Upper lobe of right lung (tissue), 1 donor: ENCODE measurements around the gene PLA2G1B. TPM values are rescaled to one million over a fixed set of nuclear protein-coding genes. Genes with fewer than 3 reads are reported as not detected.
"Not testable (repeated sequence)": the region's sequence is repeated elsewhere in the genome, so short reads cannot be mapped to it uniquely, and the experiment has no call there.

Experiments used
- ATAC-seq: fragments of 200-7000 bp; cut with Tn5 transposase; one replicate; pipeline ENCODE4 v1.9.1; 2020; ENCODE audit warnings: mild to moderate bottlenecking, moderate library complexity
- DNase-seq: peaks from one replicate; pipeline ENCODE4 v3.0.0-alpha.2; 2020
- H3K27ac ChIP-seq: fragments of 200-600 bp; one replicate; pipeline ENCODE4 v1.8.0; 2022
- H3K27me3 ChIP-seq: fragments of 200-600 bp; one replicate; pipeline ENCODE4 v1.8.0; 2022; ENCODE audit warnings: mild to moderate bottlenecking
- H3K36me3 ChIP-seq: fragments of 200-600 bp; one replicate; pipeline ENCODE4 v1.8.0; 2022
- H3K4me1 ChIP-seq: fragments of 200-600 bp; one replicate; pipeline ENCODE4 v1.8.0; 2022
- H3K4me3 ChIP-seq: fragments of 200-600 bp; one replicate; pipeline ENCODE4 v1.8.0; 2022; ENCODE audit warnings: mild to moderate bottlenecking
- H3K9me3 ChIP-seq: fragments of 200-600 bp; one replicate; pipeline ENCODE4 v1.8.0; 2022
- intact Hi-C: fragments of 100-400 bp; cut with DNase I; formaldehyde crosslinking; loops from one replicate; pipeline ENCODE4 v1.11.0; 2022
- total RNA-seq: library from RNA; stranded (reverse); fragmentation: NEBNext Ultra II Directional; extraction: Animal tissue kit (Norgen Biotek cat#: 25700); gene quantifications from one replicate; pipeline ENCODE4 v1.2.1, GENCODE V29; 2021
- TF ChIP-seq, protein P1 (sequence below): fragments of 200-600 bp; IDR thresholded peaks from one replicate; pipeline ENCODE4 v1.8.0; 2022; ENCODE audit warnings: antibody characterized with exemption
- donor health status: DM: no; HTN: yes; CAD: no; lungs with severe emphysema.

Gene PLA2G1B
- total RNA-seq, 1 donor from 2014 or later, result 62.2 TPM

DNA sequence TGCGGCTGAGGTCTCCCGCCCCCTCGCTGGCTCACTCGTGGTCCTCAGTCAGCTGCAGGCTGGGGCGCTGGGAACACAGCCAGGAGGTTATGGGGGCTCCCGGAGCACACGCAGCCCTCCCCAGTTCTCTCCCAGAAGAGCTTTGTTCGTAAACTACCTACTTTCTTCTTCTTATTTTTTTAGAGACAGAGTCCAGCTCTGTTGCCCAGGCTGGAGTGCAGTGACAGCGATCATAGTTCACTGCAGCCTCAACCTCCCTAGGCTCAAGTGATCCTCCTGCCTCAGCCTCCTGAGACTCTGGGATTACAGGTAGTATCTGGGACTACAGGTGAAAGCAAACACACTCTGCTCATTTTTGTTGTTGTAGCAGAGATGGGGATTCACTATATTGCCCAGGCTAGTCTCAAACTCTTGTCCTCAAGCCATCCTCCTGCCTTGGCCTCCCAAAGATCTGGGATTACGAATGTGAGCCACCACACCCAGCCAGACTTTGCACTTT is 15.5 kb upstream of the PLA2G1B start:
- no peak for ATAC-seq
- intact Hi-C loops, result no loop called here
- Histone ChIP-seq H3K9me3 (no peaks in the 10 kb centered on the region), H3K4me1 (no peaks in the 10 kb centered on the region), H3K27ac (no peak overlapping the region), H3K27me3 (peaks cover 5% of the 10 kb centered on the region), H3K36me3 (no peaks in the 10 kb centered on the region), H3K4me3 (no peak overlapping the region)
- TF ChIP-seq, protein P1, sequence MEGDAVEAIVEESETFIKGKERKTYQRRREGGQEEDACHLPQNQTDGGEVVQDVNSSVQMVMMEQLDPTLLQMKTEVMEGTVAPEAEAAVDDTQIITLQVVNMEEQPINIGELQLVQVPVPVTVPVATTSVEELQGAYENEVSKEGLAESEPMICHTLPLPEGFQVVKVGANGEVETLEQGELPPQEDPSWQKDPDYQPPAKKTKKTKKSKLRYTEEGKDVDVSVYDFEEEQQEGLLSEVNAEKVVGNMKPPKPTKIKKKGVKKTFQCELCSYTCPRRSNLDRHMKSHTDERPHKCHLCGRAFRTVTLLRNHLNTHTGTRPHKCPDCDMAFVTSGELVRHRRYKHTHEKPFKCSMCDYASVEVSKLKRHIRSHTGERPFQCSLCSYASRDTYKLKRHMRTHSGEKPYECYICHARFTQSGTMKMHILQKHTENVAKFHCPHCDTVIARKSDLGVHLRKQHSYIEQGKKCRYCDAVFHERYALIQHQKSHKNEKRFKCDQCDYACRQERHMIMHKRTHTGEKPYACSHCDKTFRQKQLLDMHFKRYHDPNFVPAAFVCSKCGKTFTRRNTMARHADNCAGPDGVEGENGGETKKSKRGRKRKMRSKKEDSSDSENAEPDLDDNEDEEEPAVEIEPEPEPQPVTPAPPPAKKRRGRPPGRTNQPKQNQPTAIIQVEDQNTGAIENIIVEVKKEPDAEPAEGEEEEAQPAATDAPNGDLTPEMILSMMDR, result no peak
- DNase-seq, result no peak

DNA sequence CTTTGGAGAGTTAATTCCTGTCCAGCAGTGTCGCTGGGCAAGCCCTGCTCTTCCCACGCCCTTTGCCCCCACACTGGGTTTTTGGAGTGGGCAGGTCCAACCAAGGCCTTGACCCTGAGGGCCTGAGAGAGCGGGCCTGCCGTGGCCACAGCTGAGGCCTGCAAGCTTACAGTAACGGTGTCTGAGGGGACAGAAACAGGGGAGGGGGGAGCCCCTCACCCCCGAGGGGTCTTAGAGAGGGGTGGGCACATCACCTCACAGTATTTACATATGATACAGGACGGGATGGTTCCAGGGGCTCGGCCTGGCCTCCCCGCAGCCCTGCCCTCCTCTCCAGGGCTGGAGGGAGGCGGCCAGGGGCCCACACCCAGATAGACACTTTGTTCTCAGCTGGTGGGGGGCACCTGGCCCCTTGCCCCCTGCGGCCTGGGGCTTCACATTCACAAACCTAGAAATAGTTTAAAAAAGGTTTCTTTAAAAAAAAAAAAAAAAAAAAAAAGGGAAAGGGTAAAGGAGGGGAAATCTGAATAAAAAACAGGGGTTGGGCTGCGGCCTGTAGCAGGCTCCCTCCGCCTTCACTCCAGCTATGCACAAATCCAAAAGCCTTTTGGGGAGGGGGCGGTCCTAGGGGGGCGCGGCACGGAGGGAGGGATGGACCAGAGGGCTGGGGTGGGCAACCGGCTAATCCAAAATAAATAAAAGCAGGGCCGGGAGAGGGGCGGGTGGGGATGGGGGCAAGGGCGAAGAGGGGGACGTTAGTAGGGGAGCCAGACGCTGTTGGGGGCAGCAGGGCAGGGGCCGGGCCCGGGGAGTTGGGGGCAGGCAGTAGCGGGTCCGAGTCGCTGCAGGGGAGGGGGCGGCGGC is 14.8 kb upstream of the PLA2G1B start:
- H3K4me1 ChIP-seq, result no peaks in the 10 kb centered on the region
- no peak for DNase-seq
- no peaks in the 10 kb centered on the region for H3K36me3 ChIP-seq
- TF ChIP-seq, protein P1, result no peak
- H3K9me3 ChIP-seq, result no peaks in the 10 kb centered on the region
- H3K4me3 ChIP-seq, result no peak overlapping the region
- peaks cover 5% of the 10 kb centered on the region for H3K27me3 ChIP-seq
- no peak overlapping the region for H3K27ac ChIP-seq
- no peak for ATAC-seq
- intact Hi-C loops, result no loop called here

DNA sequence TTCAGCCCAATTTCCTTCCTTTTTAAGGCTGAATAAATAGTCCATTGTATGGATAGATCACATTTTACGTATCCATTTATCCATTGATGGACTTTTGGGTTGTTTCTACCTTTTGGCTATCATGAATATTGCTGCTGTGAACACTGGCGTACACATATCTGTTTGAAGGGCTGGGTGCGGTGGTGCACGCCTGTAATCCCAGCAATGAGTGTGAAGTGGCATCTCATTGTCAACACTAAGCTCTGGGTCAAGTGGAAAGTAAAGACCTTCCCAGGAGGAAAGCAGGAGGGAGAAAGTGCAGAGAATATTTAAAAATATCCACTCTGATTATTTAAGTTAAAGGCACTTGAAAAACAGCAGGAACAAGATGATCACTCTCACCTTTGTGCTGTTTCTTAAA is 11.7 kb upstream of the PLA2G1B start:
- Histone ChIP-seq H3K9me3 (no peaks in the 10 kb centered on the region), H3K36me3 (no peaks in the 10 kb centered on the region), H3K4me1 (no peaks in the 10 kb centered on the region), H3K4me3 (no peak overlapping the region), H3K27ac (no peak overlapping the region), H3K27me3 (peaks cover 5% of the 10 kb centered on the region)
- intact Hi-C loops, result no loop called here
- DNase-seq (no peak), ATAC-seq (peak; percentile 63)
- TF ChIP-seq, protein P1, result no peak

DNA sequence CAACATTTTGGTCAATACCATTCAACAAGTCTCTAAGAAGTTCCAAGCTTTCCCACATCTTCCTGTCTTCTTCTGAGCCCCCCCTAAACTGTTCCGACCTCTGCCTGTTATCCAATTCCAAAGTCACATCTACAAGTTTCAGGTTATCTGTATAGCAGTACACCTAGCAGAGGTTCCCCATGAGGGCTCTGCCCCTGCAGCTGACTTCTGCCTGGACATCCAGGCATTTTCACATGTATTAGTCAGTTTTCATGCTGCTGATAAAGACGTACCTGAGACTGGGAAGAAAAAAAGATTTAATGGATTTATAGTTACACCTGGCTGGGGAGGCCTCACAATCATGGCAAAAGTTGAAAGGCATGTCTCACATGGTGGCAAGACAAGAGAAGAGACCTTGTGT is 10.2 kb upstream of the PLA2G1B start:
- Histone ChIP-seq H3K9me3 (no peaks in the 10 kb centered on the region), H3K27ac (no peak overlapping the region), H3K27me3 (peaks cover 5% of the 10 kb centered on the region), H3K4me3 (no peak overlapping the region), H3K36me3 (no peaks in the 10 kb centered on the region), H3K4me1 (no peaks in the 10 kb centered on the region)
- DNase-seq, result no peak
- no peak for ATAC-seq
- intact Hi-C loops, result no loop called here
- TF ChIP-seq, protein P1, result no peak

- intact Hi-C loops, H3K4me3 ChIP-seq, H3K27ac ChIP-seq, DNase-seq, H3K4me1 ChIP-seq, H3K9me3 ChIP-seq, H3K36me3 ChIP-seq, H3K27me3 ChIP-seq, ATAC-seq: not testable (repeated sequence)
Measured at GRCh38 chr12:120336392-120336791, 8.8 kb upstream of the PLA2G1B start.

GRCh38 chr12:120335447-120335846 is 7.9 kb upstream of the PLA2G1B start:
- TF ChIP-seq, protein P1, result peak; percentile 72
- H3K4me3 ChIP-seq, ATAC-seq, H3K27me3 ChIP-seq, H3K9me3 ChIP-seq, H3K27ac ChIP-seq, H3K4me1 ChIP-seq, intact Hi-C loops, H3K36me3 ChIP-seq: not testable (repeated sequence)
- DNase-seq, result peak; percentile 87
